ENCODE measurements around the gene LCNL1.

- TF ChIP-seq, protein P1, sequence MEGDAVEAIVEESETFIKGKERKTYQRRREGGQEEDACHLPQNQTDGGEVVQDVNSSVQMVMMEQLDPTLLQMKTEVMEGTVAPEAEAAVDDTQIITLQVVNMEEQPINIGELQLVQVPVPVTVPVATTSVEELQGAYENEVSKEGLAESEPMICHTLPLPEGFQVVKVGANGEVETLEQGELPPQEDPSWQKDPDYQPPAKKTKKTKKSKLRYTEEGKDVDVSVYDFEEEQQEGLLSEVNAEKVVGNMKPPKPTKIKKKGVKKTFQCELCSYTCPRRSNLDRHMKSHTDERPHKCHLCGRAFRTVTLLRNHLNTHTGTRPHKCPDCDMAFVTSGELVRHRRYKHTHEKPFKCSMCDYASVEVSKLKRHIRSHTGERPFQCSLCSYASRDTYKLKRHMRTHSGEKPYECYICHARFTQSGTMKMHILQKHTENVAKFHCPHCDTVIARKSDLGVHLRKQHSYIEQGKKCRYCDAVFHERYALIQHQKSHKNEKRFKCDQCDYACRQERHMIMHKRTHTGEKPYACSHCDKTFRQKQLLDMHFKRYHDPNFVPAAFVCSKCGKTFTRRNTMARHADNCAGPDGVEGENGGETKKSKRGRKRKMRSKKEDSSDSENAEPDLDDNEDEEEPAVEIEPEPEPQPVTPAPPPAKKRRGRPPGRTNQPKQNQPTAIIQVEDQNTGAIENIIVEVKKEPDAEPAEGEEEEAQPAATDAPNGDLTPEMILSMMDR (IDR thresholded peaks at IDR 0.05; ENCODE audit: insufficient read depth, low read depth, low read length): no peak
- no peak for TF ChIP-seq EZH2 (IDR thresholded peaks at IDR 0.05; ENCODE audit: insufficient read depth, low read length)
Measured at GRCh38 chr9:137030538-137031527, 48.0 kb downstream of the LCNL1 start.

Data from astrocyte (in vitro differentiated cells and primary cell).